ENCODE data around the gene RPGRIP1.

RPGRIP1 gene

DNA sequence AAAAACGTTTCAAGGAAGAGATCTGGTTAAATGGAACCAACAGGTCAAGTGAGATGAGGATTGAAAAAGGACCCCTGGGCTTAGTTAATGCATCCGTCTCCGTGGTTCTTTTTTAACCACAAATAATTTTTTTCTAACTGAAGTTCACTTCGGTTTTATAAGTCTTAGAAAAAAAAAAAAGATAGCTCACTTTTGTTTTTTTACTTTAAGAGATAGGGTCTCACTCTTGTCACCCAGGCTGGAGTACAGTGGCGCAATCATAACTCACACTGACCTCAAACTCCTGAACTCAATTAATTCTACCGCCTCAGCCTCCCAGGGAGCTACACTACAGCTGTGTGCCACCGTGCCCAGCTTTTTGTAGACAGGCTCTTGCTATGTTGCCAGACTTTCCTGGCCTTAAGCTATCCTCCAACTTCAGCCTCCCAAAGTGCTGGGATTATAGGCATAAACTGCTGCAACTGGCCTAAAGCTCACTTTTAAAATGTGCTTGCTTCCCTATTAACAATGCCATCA, 22.4 kb upstream of the RPGRIP1 start:
- no peaks in the 10 kb centered on the region for H3K27me3 ChIP-seq (ENCODE audit: insufficient read depth, low read length, poor library complexity)
- H3K36me3 ChIP-seq (ENCODE audit: insufficient read depth, low read length) = peaks cover 95% of the 10 kb centered on the region
- H3K4me2 ChIP-seq (ENCODE audit: insufficient read depth, low read length) = peak overlapping the region; percentile 45; the same call in 1 of the 2 replicates
- H4K20me1 ChIP-seq (ENCODE audit: insufficient read depth, low read length) = peaks cover 92% of the 10 kb centered on the region
- H3K79me2 ChIP-seq (ENCODE audit: insufficient read depth, low read length) = peaks cover 99% of the 10 kb centered on the region
- H3K27ac ChIP-seq (ENCODE audit: low read length) = no peak overlapping the region
- no peak overlapping the region for H3K4me3 ChIP-seq (ENCODE audit: low read depth in 1 of 2, low read length in 2 of 2)
- ATAC-seq (ENCODE audit: insufficient read depth, low read depth) = peak; percentile 36; the same call in 2 of the 3 replicates
- H3K9me3 ChIP-seq (ENCODE audit: insufficient read depth, low read length, severe bottlenecking) = no peaks in the 10 kb centered on the region
- H3K4me1 ChIP-seq (ENCODE audit: insufficient read depth, low read length) = peaks cover 56% of the 10 kb centered on the region
- H2AFZ ChIP-seq (ENCODE audit: low read depth, low read length) = no peak overlapping the region
- no peak overlapping the region for H3K9ac ChIP-seq (ENCODE audit: low read depth, low read length)
- no peak for DNase-seq
- TF ChIP-seq, protein P1, sequence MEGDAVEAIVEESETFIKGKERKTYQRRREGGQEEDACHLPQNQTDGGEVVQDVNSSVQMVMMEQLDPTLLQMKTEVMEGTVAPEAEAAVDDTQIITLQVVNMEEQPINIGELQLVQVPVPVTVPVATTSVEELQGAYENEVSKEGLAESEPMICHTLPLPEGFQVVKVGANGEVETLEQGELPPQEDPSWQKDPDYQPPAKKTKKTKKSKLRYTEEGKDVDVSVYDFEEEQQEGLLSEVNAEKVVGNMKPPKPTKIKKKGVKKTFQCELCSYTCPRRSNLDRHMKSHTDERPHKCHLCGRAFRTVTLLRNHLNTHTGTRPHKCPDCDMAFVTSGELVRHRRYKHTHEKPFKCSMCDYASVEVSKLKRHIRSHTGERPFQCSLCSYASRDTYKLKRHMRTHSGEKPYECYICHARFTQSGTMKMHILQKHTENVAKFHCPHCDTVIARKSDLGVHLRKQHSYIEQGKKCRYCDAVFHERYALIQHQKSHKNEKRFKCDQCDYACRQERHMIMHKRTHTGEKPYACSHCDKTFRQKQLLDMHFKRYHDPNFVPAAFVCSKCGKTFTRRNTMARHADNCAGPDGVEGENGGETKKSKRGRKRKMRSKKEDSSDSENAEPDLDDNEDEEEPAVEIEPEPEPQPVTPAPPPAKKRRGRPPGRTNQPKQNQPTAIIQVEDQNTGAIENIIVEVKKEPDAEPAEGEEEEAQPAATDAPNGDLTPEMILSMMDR (IDR thresholded peaks at IDR 0.05; ENCODE audit: borderline replicate concordance, extremely low read depth, low read length, poor library complexity, severe bottlenecking) = no peak
- no peak for TF ChIP-seq EZH2 (IDR thresholded peaks at IDR 0.05; ENCODE audit: borderline replicate concordance, low read depth, low read length, severe bottlenecking)

GRCh38 chr14:21258005-21258888, 21.6 kb upstream of the RPGRIP1 start:
- Histone ChIP-seq H4K20me1 (ENCODE audit: insufficient read depth, low read length) (peaks cover 92% of the 10 kb centered on the region), H3K36me3 (ENCODE audit: insufficient read depth, low read length) (peaks cover 94% of the 10 kb centered on the region), H3K4me2 (ENCODE audit: insufficient read depth, low read length) (peak overlapping the region; percentile 2; the same call in 1 of the 2 replicates), H3K27me3 (ENCODE audit: insufficient read depth, low read length, poor library complexity) (no peaks in the 10 kb centered on the region), H2AFZ (ENCODE audit: low read depth, low read length) (no peak overlapping the region), H3K4me1 (ENCODE audit: insufficient read depth, low read length) (peaks cover 62% of the 10 kb centered on the region), H3K9me3 (ENCODE audit: insufficient read depth, low read length, severe bottlenecking) (no peaks in the 10 kb centered on the region), H3K9ac (ENCODE audit: low read depth, low read length) (no peak overlapping the region), H3K27ac (ENCODE audit: low read length) (no peak overlapping the region), H3K4me3 (ENCODE audit: low read depth in 1 of 2, low read length in 2 of 2) (no peak overlapping the region), H3K79me2 (ENCODE audit: insufficient read depth, low read length) (peaks cover 99% of the 10 kb centered on the region)
- ATAC-seq (ENCODE audit: insufficient read depth, low read depth) = no peak
- TF ChIP-seq, protein P1 (IDR thresholded peaks at IDR 0.05; ENCODE audit: borderline replicate concordance, extremely low read depth, low read length, poor library complexity, severe bottlenecking) = no peak
- TF ChIP-seq EZH2 (IDR thresholded peaks at IDR 0.05; ENCODE audit: borderline replicate concordance, low read depth, low read length, severe bottlenecking) = no peak
- DNase-seq = no peak

DNA sequence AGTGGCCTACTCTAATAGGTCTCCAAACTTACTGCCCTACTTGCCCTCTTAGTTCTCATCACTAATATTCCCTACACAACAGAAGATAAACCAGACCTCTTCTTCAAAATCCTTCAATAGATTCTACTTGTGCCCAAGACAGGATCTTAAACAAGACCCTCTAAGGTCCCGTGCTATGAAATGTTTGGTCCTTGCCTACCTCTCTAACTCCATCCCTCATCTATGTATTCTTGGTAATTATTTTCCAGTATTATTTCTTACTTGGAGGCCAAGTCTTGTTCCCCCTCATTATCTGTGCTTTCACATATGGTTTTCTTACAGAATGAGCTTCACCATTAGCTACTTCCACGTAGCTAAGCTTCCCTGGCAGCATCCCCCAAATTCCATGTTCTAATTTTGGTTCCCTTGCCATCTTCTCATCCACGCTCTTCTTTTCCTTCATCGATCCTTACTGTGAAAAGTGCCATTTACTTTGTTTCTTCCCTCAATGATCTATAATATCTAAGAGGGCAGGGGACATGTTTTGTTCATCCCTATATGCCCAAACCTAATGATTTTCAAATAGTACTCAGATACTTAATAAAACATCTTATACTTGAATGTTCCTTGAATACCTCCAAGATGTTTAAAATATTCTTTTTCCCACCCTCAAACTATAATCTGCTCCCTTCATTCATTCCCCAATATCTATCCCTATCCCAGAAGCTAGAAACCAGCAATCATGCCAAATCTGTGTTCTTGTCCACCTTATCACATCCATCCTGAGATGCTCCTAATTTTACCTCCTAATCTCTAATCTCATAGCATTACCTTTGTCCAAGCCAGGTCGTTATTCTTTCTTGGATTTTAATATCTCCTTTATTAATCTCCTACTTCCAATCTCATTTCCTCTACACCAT, 20.7 kb upstream of the RPGRIP1 start:
- Histone ChIP-seq H3K27me3 (ENCODE audit: insufficient read depth, low read length, poor library complexity) (no peaks in the 10 kb centered on the region), H3K27ac (ENCODE audit: low read length) (no peak overlapping the region), H3K9ac (ENCODE audit: low read depth, low read length) (no peak overlapping the region), H3K4me3 (ENCODE audit: low read depth in 1 of 2, low read length in 2 of 2) (no peak overlapping the region), H3K36me3 (ENCODE audit: insufficient read depth, low read length) (peaks cover 94% of the 10 kb centered on the region), H3K9me3 (ENCODE audit: insufficient read depth, low read length, severe bottlenecking) (no peaks in the 10 kb centered on the region), H4K20me1 (ENCODE audit: insufficient read depth, low read length) (peaks cover 92% of the 10 kb centered on the region), H3K79me2 (ENCODE audit: insufficient read depth, low read length) (peaks cover 99% of the 10 kb centered on the region), H3K4me2 (ENCODE audit: insufficient read depth, low read length) (peak overlapping the region; percentile 37; the same call in 1 of the 2 replicates), H2AFZ (ENCODE audit: low read depth, low read length) (no peak overlapping the region), H3K4me1 (ENCODE audit: insufficient read depth, low read length) (peaks cover 68% of the 10 kb centered on the region)
- DNase-seq = no peak
- no peak for ATAC-seq (ENCODE audit: insufficient read depth, low read depth)
- no peak for TF ChIP-seq EZH2 (IDR thresholded peaks at IDR 0.05; ENCODE audit: borderline replicate concordance, low read depth, low read length, severe bottlenecking)
- TF ChIP-seq, protein P1 (IDR thresholded peaks at IDR 0.05; ENCODE audit: borderline replicate concordance, extremely low read depth, low read length, poor library complexity, severe bottlenecking) = no peak

Data from DND-41 (cell line).